Large intestine (tissue), 3 donors: Measurements from ENCODE around the gene HAND2. TPM values are rescaled to one million over a fixed set of nuclear protein-coding genes. Genes with fewer than 3 reads are reported as not detected.

ENCODE experiments used
- DNase-seq, 2 donors: peaks; one replicate each; pipeline versions ENCODE4 v3.0.0 to v3.0.0-alpha.2; 2013
- H3K27ac ChIP-seq: one replicate; pipeline ENCODE4 v1.5.1; 2013; ENCODE audit warnings: low read length
- H3K27me3 ChIP-seq: 2 replicates; pipeline ENCODE4 v1.6.1; 2013; ENCODE audit warnings: low read length; ENCODE audit not compliant: control insufficient read depth, insufficient read depth
- H3K36me3 ChIP-seq: 2 replicates; pipeline ENCODE4 v1.6.1; 2013; ENCODE audit warnings: low read length; ENCODE audit not compliant: control insufficient read depth, insufficient read depth
- H3K4me1 ChIP-seq: one replicate; pipeline ENCODE4 v1.6.1; 2013; ENCODE audit warnings: low read length; ENCODE audit not compliant: control insufficient read depth, insufficient read depth
- H3K4me3 ChIP-seq: one replicate; pipeline ENCODE4 v1.5.1; 2013; ENCODE audit warnings: low read length
- H3K9me3 ChIP-seq: one replicate; pipeline ENCODE4 v1.6.1; 2013; ENCODE audit warnings: mild to moderate bottlenecking, low read depth, low read length, moderate library complexity; ENCODE audit not compliant: control insufficient read depth
- WGBS: methylation state at CpG from one replicate; pipeline ENCODE4 v1.1.5; 2013; ENCODE audit warnings: low lambda C conversion rate; ENCODE audit not compliant: insufficient coverage; 5-methylcytosine and 5-hydroxymethylcytosine counted together
- polyA plus RNA-seq: library from polyadenylated mRNA; unstranded; fragments of 120-200 nt; gene quantifications from one replicate; pipeline ENCODE4 v1.2.1, GENCODE V29; 2013

Gene HAND2
- polyA plus RNA-seq, 1 donor: 37.1 TPM

DNA sequence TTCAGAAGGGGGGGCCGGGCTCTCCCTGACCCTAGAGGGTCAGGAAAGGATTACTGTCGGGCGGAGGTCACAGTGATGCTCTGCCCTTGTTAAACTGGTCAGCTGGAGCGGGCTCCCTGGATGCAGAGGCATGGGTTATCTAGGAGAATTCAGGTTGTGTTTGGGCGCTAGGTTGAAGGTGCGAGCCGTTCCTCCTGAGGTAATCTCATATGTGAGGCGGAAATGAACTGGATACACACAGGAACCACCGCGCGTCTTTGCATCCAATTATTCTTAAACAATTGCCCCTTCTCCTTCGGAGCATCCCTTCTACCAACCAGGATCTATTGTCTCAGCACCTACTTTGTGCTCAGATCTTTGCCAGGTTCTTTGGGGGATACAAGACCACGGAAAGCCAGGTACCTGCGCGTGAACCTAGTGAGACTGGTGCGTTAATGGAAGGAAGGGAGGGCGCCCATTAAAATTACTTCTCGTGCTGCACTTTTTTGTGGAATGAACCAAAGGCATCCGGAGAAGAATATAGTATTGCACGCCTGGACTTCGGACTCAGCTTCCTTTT lies 28.4 kb downstream of the HAND2 start:
- Histone ChIP-seq H3K36me3 (no peaks in the 10 kb centered on the region), H3K4me3 (no peak overlapping the region), H3K27ac (no peak overlapping the region), H3K4me1 (peaks cover 8% of the 10 kb centered on the region), H3K27me3 (peaks cover 87% of the 10 kb centered on the region), H3K9me3 (peaks cover 15% of the 10 kb centered on the region)
- DNase-seq: no peak
- 17% methylated on average over 1 of the region's 21 CpGs for WGBS

DNA sequence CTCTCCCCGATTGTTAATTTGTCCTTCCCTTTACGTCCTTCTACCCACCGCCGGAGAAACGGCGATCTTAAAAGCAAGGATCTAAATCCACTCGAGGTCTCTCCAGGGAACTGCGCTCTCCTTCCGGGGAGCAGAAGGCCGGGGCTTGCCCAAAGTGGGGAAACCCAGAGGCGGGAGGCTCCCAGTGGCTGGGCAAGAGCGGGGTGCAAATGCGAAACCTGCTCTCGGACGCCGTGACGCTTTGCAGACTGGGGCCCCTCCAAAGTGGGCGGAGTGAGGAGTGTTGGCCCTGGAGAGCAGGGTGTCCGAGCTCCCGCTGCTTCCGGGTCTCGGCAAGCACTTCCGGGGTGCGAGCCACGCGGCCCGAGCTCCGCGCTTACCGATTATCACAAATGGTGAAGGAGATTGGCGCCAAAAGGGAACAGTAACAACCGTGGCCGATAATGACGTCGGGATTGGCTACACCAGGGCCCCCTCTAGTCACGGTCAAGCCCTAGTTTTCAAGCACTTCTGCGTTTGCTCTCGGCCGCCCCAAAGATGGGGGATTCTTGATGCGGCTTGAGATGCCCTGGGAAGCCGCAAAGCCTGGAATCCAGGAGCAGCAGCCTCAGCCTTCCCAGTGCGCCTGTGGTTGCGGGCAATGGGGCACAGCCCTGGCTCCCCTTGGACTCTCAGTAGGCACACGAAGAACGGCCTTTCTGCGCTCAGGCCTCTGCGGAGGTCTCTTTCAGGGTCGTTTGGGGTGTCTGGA lies 29.0 kb downstream of the HAND2 start:
- H3K4me3 ChIP-seq: peak overlapping the region; percentile 43
- peaks cover 82% of the 10 kb centered on the region for H3K27me3 ChIP-seq
- no peak overlapping the region for H3K27ac ChIP-seq
- H3K4me1 ChIP-seq: peaks cover 8% of the 10 kb centered on the region
- DNase-seq: no peak
- WGBS: 17% methylated on average over 1 of the region's 48 CpGs
- no peaks in the 10 kb centered on the region for H3K36me3 ChIP-seq
- peaks cover 15% of the 10 kb centered on the region for H3K9me3 ChIP-seq

DNA sequence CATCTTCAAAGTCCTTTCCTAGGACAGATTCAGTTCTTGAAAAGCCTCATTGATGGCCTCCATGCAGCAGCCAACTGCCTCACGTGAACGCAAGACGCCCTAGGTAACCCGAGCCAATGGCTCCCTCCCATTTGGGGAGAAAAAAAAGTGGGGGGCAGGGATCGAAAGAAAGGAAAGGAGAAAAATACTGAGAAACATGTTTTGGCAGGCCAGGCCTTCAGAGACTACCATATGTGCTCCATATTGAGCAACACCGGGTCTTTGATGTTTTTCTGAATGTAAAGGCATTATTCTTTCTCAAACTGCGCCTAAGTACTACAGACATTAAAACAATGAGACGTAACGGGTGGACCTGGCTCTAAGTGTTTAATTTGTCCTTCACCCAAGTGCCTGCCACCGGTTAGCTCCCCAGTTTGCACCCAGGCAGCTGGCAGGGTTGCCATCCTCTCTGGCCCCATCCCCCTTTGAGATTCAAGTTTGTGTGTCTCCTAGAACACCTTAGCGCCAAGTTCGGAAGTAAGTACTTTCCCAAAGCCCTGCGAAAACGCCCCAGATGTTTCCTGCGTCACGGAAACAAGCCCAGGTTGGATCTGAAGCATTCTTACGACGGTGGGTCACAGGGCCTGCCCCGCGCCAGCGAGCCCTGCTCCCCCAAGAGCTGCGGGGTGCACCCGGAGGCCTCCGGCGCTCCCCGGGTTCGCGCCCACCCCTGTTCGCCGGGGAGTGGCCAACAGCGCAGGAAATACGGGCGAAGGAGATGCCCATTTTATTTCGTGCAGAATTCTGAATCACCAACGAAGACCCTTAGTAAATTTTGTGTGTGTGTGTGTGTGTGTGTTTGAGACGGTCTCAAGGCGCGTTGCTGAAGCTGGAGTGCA lies 30.1 kb downstream of the HAND2 start:
- peaks cover 8% of the 10 kb centered on the region for H3K4me1 ChIP-seq
- H3K27ac ChIP-seq: no peak overlapping the region
- peaks cover 80% of the 10 kb centered on the region for H3K27me3 ChIP-seq
- no peaks in the 10 kb centered on the region for H3K36me3 ChIP-seq
- H3K9me3 ChIP-seq: peaks cover 15% of the 10 kb centered on the region
- no peak overlapping the region for H3K4me3 ChIP-seq
- WGBS: no CpG with 5 or more reads among the region's 38 CpGs
- DNase-seq: no peak

DNA sequence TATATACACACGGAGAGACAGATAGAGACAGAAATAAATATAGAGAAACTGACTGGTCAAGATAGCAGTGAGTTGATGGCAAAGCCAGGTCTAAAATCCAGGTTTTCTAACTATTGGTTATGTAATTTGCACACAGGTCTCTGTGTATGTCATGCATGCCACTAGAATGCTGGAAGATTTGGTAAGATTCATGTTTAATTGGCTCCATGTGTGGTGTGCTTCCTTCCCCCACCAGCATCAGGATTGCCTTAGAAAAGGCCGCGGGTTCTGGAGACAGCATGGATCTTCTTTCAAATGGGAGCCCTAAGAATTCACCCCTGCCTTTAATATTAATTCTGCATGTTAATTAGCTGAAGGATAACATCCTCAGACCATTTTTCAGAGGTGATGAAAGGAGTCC lies 31.3 kb downstream of the HAND2 start:
- Histone ChIP-seq H3K9me3 (peaks cover 15% of the 10 kb centered on the region), H3K36me3 (no peaks in the 10 kb centered on the region), H3K27ac (no peak overlapping the region), H3K4me1 (peaks cover 13% of the 10 kb centered on the region), H3K27me3 (peaks cover 76% of the 10 kb centered on the region), H3K4me3 (no peak overlapping the region)
- DNase-seq: no peak
- no CpG with 5 or more reads among the region's 3 CpGs for WGBS

DNA sequence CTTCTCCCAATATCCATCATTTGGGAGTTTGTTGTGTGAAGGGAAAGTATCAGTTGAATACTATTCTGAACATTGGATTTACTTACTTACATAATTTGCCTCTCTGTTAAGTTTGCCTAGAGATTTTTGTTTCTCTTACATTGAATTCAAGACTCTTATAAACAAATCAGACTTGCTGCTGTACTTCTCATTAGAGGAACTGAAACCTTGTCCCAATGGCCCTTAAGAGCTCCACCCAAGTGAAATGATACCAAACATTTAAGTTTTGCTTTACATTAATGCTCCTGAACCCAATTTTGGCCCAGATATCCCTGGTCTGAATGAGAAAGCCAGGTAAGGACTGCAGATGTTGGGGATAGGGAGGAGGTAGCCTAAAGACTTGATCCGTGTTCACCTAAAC lies 32.0 kb downstream of the HAND2 start:
- Histone ChIP-seq H3K9me3 (peaks cover 15% of the 10 kb centered on the region), H3K4me3 (no peak overlapping the region), H3K27ac (no peak overlapping the region), H3K36me3 (no peaks in the 10 kb centered on the region), H3K4me1 (peaks cover 13% of the 10 kb centered on the region), H3K27me3 (peaks cover 70% of the 10 kb centered on the region)
- no peak for DNase-seq
- no CpG with 5 or more reads among the region's 1 CpG for WGBS

DNA sequence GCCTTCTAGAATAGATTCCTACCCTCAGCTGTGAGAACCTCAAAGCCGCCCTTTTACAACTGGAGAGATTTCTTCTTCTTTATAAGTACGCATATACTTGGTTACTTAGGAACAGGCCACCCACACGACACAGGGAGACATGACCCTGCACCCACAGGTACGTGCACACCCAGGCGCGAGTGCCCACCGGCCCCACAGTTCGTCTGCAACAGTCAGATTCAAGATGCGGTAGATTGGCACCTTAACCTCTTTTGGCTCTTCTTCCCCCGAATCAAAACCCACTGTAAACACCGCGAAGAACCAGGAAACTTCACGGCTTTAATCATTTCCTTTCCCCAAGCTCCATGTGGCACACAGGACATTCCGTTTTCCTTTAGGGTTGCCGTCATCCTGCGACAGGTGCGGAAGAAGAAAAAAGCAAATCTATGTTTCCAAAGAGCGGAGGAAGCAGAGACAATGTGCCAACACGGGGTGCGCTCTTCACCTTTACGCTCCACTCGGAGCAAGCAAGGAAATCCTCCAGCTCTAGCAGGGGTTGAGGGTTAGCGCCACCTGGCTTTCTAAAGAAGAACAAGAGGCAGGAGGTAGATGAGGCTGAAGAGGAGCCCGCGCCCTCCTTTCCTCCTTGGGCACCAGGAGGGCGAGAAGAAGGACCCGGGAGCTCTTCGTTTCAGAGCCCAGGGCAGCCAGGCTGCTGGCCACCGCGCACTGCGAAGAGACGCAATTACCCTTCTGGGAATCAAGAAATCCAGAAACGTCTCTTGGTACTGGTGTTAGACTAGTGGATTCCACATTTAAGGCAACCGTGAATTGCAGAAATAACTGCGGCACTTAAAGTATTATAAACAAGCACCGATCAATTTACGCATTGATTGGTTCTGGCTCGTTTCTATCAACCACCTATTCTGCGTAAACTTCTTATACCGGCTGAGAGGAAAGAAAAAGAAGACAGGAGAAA lies 35.7 kb downstream of the HAND2 start:
- 61% methylated on average over 7 of the region's 40 CpGs for WGBS
- DNase-seq: peak; percentile 57 to 73
- Histone ChIP-seq H3K4me1 (peaks cover 7% of the 10 kb centered on the region), H3K9me3 (no peaks in the 10 kb centered on the region), H3K4me3 (peak overlapping the region; percentile 48), H3K36me3 (no peaks in the 10 kb centered on the region), H3K27me3 (peaks cover 36% of the 10 kb centered on the region), H3K27ac (no peak overlapping the region)

DNA sequence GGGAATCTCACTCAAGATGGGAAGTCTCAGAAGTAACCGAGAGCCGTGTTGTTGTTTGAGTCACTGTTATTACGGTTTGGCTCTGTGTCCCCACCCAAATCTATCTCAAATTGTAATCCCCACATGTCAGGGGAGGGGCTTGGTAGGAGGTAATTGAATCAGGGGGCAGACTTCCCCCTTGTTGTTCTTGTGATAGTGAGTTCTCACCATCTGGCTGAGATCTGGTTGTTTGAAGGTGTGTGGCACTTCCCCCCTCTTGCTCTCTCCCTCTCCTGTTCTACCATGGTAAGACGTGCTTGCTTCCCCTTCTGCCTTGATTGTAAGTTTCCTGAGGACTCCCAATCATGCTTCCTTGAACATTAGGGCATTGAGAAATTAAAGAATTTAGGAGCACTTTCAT lies 37.0 kb downstream of the HAND2 start:
- Histone ChIP-seq H3K36me3 (no peaks in the 10 kb centered on the region), H3K4me3 (no peak overlapping the region), H3K4me1 (peaks cover 7% of the 10 kb centered on the region), H3K27me3 (peaks cover 28% of the 10 kb centered on the region), H3K9me3 (no peaks in the 10 kb centered on the region), H3K27ac (no peak overlapping the region)
- WGBS: no CpG with 5 or more reads among the region's 4 CpGs
- DNase-seq: no peak

DNA sequence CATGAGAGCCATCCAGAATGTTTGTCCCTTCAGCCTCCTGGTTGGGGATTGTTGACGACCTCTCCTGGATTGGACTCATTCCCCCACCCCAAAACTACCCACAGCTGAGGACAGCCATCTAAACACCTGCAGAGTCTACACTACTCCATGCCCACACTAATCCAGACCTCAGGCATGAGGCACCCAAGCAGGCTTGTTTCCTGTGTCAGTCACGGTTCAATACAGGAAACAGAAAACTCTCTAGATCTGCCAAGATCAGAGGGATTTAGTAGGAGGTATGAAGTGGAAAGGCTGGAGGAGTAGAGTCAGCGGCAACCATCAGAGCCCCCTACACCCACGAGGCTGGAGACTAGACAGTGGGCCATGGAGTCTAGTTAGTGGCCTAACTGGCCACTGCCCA lies 37.7 kb downstream of the HAND2 start:
- Histone ChIP-seq H3K36me3 (no peaks in the 10 kb centered on the region), H3K27me3 (peaks cover 27% of the 10 kb centered on the region), H3K27ac (no peak overlapping the region), H3K4me1 (peaks cover 7% of the 10 kb centered on the region), H3K9me3 (no peaks in the 10 kb centered on the region), H3K4me3 (no peak overlapping the region)
- no peak for DNase-seq
- 86% methylated on average over 1 of the region's 4 CpGs for WGBS

DNA sequence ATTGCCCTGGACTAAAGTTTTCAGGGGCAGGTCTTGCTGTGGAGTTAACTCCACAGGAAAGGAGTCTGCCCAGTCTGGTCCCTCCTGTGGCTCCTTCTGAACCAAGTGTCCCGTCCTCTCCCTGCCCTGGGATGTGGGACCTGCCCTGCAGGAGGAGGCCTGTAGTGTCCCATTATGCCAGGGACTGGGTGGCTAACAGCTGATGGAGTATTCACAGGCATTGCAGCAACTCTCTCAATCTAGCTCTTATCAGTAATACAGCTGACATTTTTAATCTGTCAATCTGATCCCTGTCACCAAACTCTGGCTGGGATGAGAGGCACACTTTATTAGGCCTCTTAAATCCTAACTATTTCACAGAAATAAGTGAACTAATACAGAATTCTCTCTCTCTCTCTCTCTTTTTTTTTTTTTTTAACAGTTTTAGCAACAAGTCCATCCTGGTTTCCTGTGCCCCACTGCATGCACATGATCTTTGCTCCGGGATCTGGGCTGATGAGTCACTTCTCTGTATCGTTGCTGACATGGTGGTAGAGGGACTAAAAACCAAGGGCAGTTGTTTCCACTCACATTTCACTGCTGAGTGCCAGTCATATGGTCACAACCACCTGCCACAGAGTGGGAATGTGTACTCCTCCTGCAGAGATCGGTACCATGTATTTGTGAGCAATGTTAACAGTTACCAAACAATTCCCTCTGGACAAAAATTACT lies 39.1 kb downstream of the HAND2 start:
- Histone ChIP-seq H3K4me3 (no peak overlapping the region), H3K4me1 (peaks cover 7% of the 10 kb centered on the region), H3K27ac (no peak overlapping the region), H3K9me3 (no peaks in the 10 kb centered on the region), H3K27me3 (peaks cover 21% of the 10 kb centered on the region), H3K36me3 (no peaks in the 10 kb centered on the region)
- WGBS: no CpG with 5 or more reads among the region's 4 CpGs
- peak; percentile 65 to 82 for DNase-seq
